CD14-positive monocyte (primary cell): ENCODE data around the gene BRIP1. TPM values are rescaled to one million over a fixed set of nuclear protein-coding genes. Genes with fewer than 3 reads are reported as not detected.

ENCODE experiments used
- DNase-seq, 3 donors: peaks; one replicate each; pipeline ENCODE4 v3.0.0-alpha.2; 2011 to 2022
- H2AFZ ChIP-seq: 2 replicates; pipeline ENCODE4 v1.6.0; 2012; ENCODE audit warnings: mild to moderate bottlenecking, low read depth, low read length, inconsistent platforms; ENCODE audit not compliant: insufficient read depth, poor library complexity, severe bottlenecking
- H3K27ac ChIP-seq, 2 donors: 1 replicate in 1 of 2; 2 replicates in 1 of 2; pipeline ENCODE4 v1.5.1; 2012 to 2013; ENCODE audit warnings: low read length in 2 of 2, control low read depth in 1 of 2, inconsistent platforms in 1 of 2, low read depth in 1 of 2, mild to moderate bottlenecking in 1 of 2
- H3K27me3 ChIP-seq, 2 donors: one replicate each; pipeline versions ENCODE4 v1.6.0 to v1.6.1; 2011 to 2013; ENCODE audit warnings: low read length in 2 of 2; ENCODE audit not compliant: control insufficient read depth in 2 of 2, insufficient read depth in 2 of 2
- H3K36me3 ChIP-seq, 2 donors: replicated peaks in 1 of 2; 1 replicate in 1 of 2; 2 replicates in 1 of 2; pipeline versions ENCODE4 v1.5.1 to v1.6.1; 2012 to 2013; ENCODE audit warnings: low read length in 2 of 2, control low read depth in 1 of 2, inconsistent platforms in 1 of 2, mild to moderate bottlenecking in 1 of 2; ENCODE audit not compliant: insufficient read depth in 2 of 2, control insufficient read depth in 1 of 2
- H3K4me1 ChIP-seq, 2 donors: 1 replicate in 1 of 2; 2 replicates in 1 of 2; pipeline versions ENCODE4 v1.5.1 to v1.6.1; 2012 to 2013; ENCODE audit warnings: low read length in 2 of 2, control low read depth in 1 of 2, inconsistent platforms in 1 of 2, mild to moderate bottlenecking in 1 of 2, moderate library complexity in 1 of 2; ENCODE audit not compliant: insufficient read depth in 2 of 2, control insufficient read depth in 1 of 2
- H3K4me2 ChIP-seq: replicated peaks from 2 replicates; pipeline ENCODE3; 2012; ENCODE audit warnings: low read length, moderate library complexity, mild to moderate bottlenecking; ENCODE audit not compliant: poor library complexity, severe bottlenecking; ENCODE audit errors: extremely low read depth
- H3K4me3 ChIP-seq, 3 experiments: fragments of 200-600 bp in 1 of 3; sonication (generic) in 1 of 3; replicated peaks in 1 of 3; 1 replicate in 2 of 3; 2 replicates in 1 of 3; pipeline ENCODE4 v1.5.1; 2011 to 2013; ENCODE audit warnings: low read length in 3 of 3, mild to moderate bottlenecking in 3 of 3, control low read depth in 2 of 3, low read depth in 2 of 3, inconsistent platforms in 1 of 3, moderate library complexity in 1 of 3
- H3K79me2 ChIP-seq: 2 replicates; pipeline ENCODE4 v1.6.0; 2012; ENCODE audit warnings: mild to moderate bottlenecking, control low read depth, inconsistent platforms, low read length, moderate library complexity; ENCODE audit not compliant: insufficient read depth
- H3K9ac ChIP-seq: 2 replicates; pipeline ENCODE4 v1.6.0; 2017; ENCODE audit warnings: low read length, mild to moderate bottlenecking; ENCODE audit not compliant: insufficient read depth, poor library complexity, severe bottlenecking
- H3K9me3 ChIP-seq, 2 donors: replicated peaks in 1 of 2; 1 replicate in 1 of 2; 2 replicates in 1 of 2; pipeline versions ENCODE4 v1.5.1 to v1.6.1; 2012 to 2013; ENCODE audit warnings: low read length in 2 of 2, control low read depth in 1 of 2; ENCODE audit not compliant: control insufficient read depth in 1 of 2, insufficient read depth in 1 of 2
- H4K20me1 ChIP-seq: 2 replicates; pipeline ENCODE4 v1.6.0; 2012; ENCODE audit warnings: mild to moderate bottlenecking, low read length, control low read depth, moderate library complexity; ENCODE audit not compliant: insufficient read depth
- H3K27ac Mint-ChIP-seq, 7 donors: one replicate each; pipeline ENCODE4 v1.8.0; 2020; ENCODE audit warnings: mild to moderate bottlenecking in 7 of 7, mixed read lengths in 7 of 7, moderate library complexity in 6 of 7, inconsistent platforms in 2 of 7
- H3K27me3 Mint-ChIP-seq, 3 donors: one replicate each; pipeline ENCODE4 v1.8.0; 2021 to 2022; ENCODE audit warnings: low read depth in 3 of 3, mild to moderate bottlenecking in 3 of 3, mixed read lengths in 3 of 3, moderate library complexity in 3 of 3, inconsistent platforms in 1 of 3
- H3K36me3 Mint-ChIP-seq, 2 donors: one replicate each; pipeline ENCODE4 v1.8.0; 2020; ENCODE audit warnings: mixed read lengths in 2 of 2, inconsistent platforms in 1 of 2, mild to moderate bottlenecking in 1 of 2
- H3K4me1 Mint-ChIP-seq: one replicate; pipeline ENCODE4 v1.8.0; 2020; ENCODE audit warnings: mild to moderate bottlenecking, mixed read lengths
- H3K4me3 Mint-ChIP-seq, 2 donors: one replicate each; pipeline ENCODE4 v1.8.0; 2020; ENCODE audit warnings: mild to moderate bottlenecking in 2 of 2, mixed read lengths in 2 of 2, moderate library complexity in 1 of 2
- H3K9me3 Mint-ChIP-seq, 7 donors: one replicate each; pipeline ENCODE4 v1.8.0; 2020 to 2022; ENCODE audit warnings: mixed read lengths in 7 of 7, mild to moderate bottlenecking in 6 of 7, moderate library complexity in 6 of 7, inconsistent platforms in 2 of 7
- WGBS: methylation state at CpG from one replicate; pipeline ENCODE4 v1.1.5; 2013; ENCODE audit warnings: missing lambda C conversion rate; ENCODE audit not compliant: insufficient coverage; 5-methylcytosine and 5-hydroxymethylcytosine counted together
- intact Hi-C, 2 donors: fragments of 100-400 bp; cut with micrococcal nuclease; formaldehyde crosslinking; loops; one replicate each; pipeline versions ENCODE4 v1.15.0 to v1.15.1; 2023
- polyA plus RNA-seq, 3 donors: library from polyadenylated mRNA; depleted of rRNA in 1 of 3; unstranded in 2 of 3; stranded (reverse) in 1 of 3; fragments of 300-500 nt in 2 of 3; fragments of >200 nt in 1 of 3; fragmentation: Illumina TruSeq in 2 of 3; gene quantifications; 1 replicate in 2 of 3; 2 replicates in 1 of 3; pipeline ENCODE4 v1.2.3, GENCODE V29; 2012 to 2021
- TF ChIP-seq, protein P1 (sequence below): fragments of 200-600 bp; IDR thresholded peaks from one replicate; pipeline ENCODE4 v1.8.0; 2022; ENCODE audit warnings: antibody characterized with exemption, mild to moderate bottlenecking

The BRIP1 gene
- polyA plus RNA-seq, 3 donors, result 0.11 to 0.12 TPM; not detected in 1

DNA sequence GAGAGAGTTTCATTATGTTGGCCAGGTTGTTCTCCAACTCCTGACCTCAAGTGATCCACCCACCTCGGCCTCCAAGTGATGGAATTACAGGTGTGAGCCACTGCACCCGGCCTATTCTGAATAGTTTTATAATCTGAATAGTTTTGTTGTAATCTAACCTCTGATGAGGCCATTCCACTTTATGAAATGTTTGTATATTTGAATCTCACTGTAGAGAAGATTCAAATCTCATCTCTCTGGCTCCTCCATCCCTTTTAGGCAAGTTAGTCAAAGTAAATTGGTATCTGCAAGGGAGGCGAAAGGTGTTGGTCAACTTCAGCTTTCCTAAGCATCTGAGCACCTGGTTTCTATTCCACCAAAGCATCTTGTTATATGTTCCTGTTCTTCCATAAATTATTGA, 131.2 kb downstream of the BRIP1 start:
- Histone ChIP-seq H3K9ac (no peak overlapping the region), H3K9me3 (peaks cover 0 to 2% of the 10 kb centered on the region in 2 donors), H3K4me1 (no peaks in the 10 kb centered on the region), H3K27me3 (no peaks in the 10 kb centered on the region), H3K79me2 (no peaks in the 10 kb centered on the region), H3K4me2 (no peak overlapping the region), H3K27ac (no peak overlapping the region), H3K4me3 (no peak overlapping the region), H3K36me3 (peaks cover 0 to 8% of the 10 kb centered on the region in 2 donors), H4K20me1 (no peaks in the 10 kb centered on the region), H2AFZ (no peak overlapping the region)
- peaks cover 0 to 5% (median 2%) of the 10 kb centered on the region in 7 donors for H3K9me3 Mint-ChIP-seq
- no peaks in the 10 kb centered on the region for H3K4me1 Mint-ChIP-seq
- no peak overlapping the region for H3K4me3 Mint-ChIP-seq
- no peak for DNase-seq
- TF ChIP-seq, protein P1, sequence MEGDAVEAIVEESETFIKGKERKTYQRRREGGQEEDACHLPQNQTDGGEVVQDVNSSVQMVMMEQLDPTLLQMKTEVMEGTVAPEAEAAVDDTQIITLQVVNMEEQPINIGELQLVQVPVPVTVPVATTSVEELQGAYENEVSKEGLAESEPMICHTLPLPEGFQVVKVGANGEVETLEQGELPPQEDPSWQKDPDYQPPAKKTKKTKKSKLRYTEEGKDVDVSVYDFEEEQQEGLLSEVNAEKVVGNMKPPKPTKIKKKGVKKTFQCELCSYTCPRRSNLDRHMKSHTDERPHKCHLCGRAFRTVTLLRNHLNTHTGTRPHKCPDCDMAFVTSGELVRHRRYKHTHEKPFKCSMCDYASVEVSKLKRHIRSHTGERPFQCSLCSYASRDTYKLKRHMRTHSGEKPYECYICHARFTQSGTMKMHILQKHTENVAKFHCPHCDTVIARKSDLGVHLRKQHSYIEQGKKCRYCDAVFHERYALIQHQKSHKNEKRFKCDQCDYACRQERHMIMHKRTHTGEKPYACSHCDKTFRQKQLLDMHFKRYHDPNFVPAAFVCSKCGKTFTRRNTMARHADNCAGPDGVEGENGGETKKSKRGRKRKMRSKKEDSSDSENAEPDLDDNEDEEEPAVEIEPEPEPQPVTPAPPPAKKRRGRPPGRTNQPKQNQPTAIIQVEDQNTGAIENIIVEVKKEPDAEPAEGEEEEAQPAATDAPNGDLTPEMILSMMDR, result no peak
- H3K36me3 Mint-ChIP-seq, result peaks cover 19 to 32% of the 10 kb centered on the region in 2 donors
- intact Hi-C loops, result no loop called here
- H3K27ac Mint-ChIP-seq, result no peak overlapping the region
- H3K27me3 Mint-ChIP-seq, result no peaks in the 10 kb centered on the region
- WGBS, result no CpG with 5 or more reads among the region's 3 CpGs

- H3K4me3 Mint-ChIP-seq, result no peak overlapping the region
- H3K27me3 Mint-ChIP-seq, result no peaks in the 10 kb centered on the region
- H3K4me1 ChIP-seq, result no peaks in the 10 kb centered on the region
- intact Hi-C loops, result no loop called here
- no peaks in the 10 kb centered on the region for H3K9me3 ChIP-seq
- H3K36me3 ChIP-seq, result peaks cover 0 to 10% of the 10 kb centered on the region in 2 donors
- no peak overlapping the region for H3K27ac ChIP-seq
- H3K4me3 ChIP-seq, result no peak overlapping the region
- no peak overlapping the region for H3K27ac Mint-ChIP-seq
- H4K20me1 ChIP-seq, result no peaks in the 10 kb centered on the region
- DNase-seq, result no peak
- H3K36me3 Mint-ChIP-seq, result peaks cover 13 to 29% of the 10 kb centered on the region in 2 donors
- H3K79me2 ChIP-seq, result no peaks in the 10 kb centered on the region
- H3K4me2 ChIP-seq, result no peak overlapping the region
- H3K27me3 ChIP-seq, result no peaks in the 10 kb centered on the region
- H2AFZ ChIP-seq, result no peak overlapping the region
- H3K9ac ChIP-seq, result no peak overlapping the region
- TF ChIP-seq, protein P1, result no peak
- no peaks in the 10 kb centered on the region for H3K4me1 Mint-ChIP-seq
- peaks cover 0 to 2% (median 0%) of the 10 kb centered on the region in 7 donors for H3K9me3 Mint-ChIP-seq
These were observed 132.0 kb downstream of the BRIP1 start for GRCh38 chr17:61731330-61731729.
